HEK293T (cell line): ENCODE results near the gene PDXK.

ENCODE experiments used
- CTCF ChIA-PET: fragments of 350-600 bp; formaldehyde crosslinking; extraction: SDS; loops from one replicate; lab custom pipeline; 2021; ENCODE audit warnings: antibody characterized with exemption, inconsistent platforms; lab: Yijun Ruan, JAX
- POLR2A ChIA-PET: fragments of 350-600 bp; formaldehyde crosslinking; extraction: SDS; loops from one replicate; lab custom pipeline; 2020; ENCODE audit warnings: antibody characterized with exemption, inconsistent platforms; lab: Yijun Ruan, JAX
- DNase-seq: peaks from one replicate; pipeline ENCODE4 v3.0.0; 2012; ENCODE audit warnings: mixed read lengths; ENCODE audit errors: extremely low spot score
- ARNT ChIP-seq: fragments of 450-650 bp; IDR thresholded peaks from 2 replicates; pipeline ENCODE4 v1.6.1; 2017; ENCODE audit warnings: mild to moderate bottlenecking
- BHLHE40 ChIP-seq: fragments of 450-650 bp; IDR thresholded peaks from 2 replicates; pipeline ENCODE4 v1.6.1; 2016; ENCODE audit warnings: mild to moderate bottlenecking, moderate library complexity, borderline replicate concordance
- CTBP1 ChIP-seq: fragments of 450-650 bp; IDR thresholded peaks from 2 replicates; pipeline ENCODE4 v1.6.1; 2016; ENCODE audit warnings: borderline replicate concordance
- ELF4 ChIP-seq: fragments of 450-650 bp; IDR thresholded peaks from 2 replicates; pipeline ENCODE4 v1.6.1; 2017; ENCODE audit warnings: antibody characterized with exemption
- FOXA1 ChIP-seq: fragments of 450-650 bp; IDR thresholded peaks from 2 replicates; pipeline ENCODE4 v1.6.1; 2016; ENCODE audit warnings: mild to moderate bottlenecking
- FOXK2 ChIP-seq: fragments of 450-650 bp; IDR thresholded peaks from 2 replicates; pipeline ENCODE4 v1.6.1; 2016; ENCODE audit warnings: mild to moderate bottlenecking
- FOXM1 ChIP-seq: fragments of 450-650 bp; IDR thresholded peaks from 2 replicates; pipeline ENCODE4 v1.6.1; 2017; ENCODE audit warnings: mild to moderate bottlenecking, borderline replicate concordance
- HDGF ChIP-seq: fragments of 450-650 bp; IDR thresholded peaks from 2 replicates; pipeline ENCODE4 v1.6.1; 2017; ENCODE audit warnings: antibody characterized with exemption, borderline replicate concordance
- L3MBTL2 ChIP-seq: fragments of 450-650 bp; conservative IDR thresholded peaks from 2 replicates; pipeline ENCODE4 v1.6.1; 2016; ENCODE audit warnings: mild to moderate bottlenecking
- LEF1 ChIP-seq: fragments of 450-650 bp; IDR thresholded peaks from 2 replicates; pipeline ENCODE4 v1.6.1; 2017; ENCODE audit warnings: mild to moderate bottlenecking, borderline replicate concordance
- NFRKB ChIP-seq: fragments of 450-650 bp; IDR thresholded peaks from 2 replicates; pipeline ENCODE4 v1.6.1; 2016; ENCODE audit warnings: mild to moderate bottlenecking, moderate library complexity
- SP1 ChIP-seq: fragments of 450-650 bp; IDR thresholded peaks from 2 replicates; pipeline ENCODE4 v1.6.1; 2017
- SUZ12 ChIP-seq: fragments of 450-650 bp; IDR thresholded peaks from 2 replicates; pipeline ENCODE4 v1.6.1; 2016; ENCODE audit warnings: mild to moderate bottlenecking
- TARDBP ChIP-seq: fragments of 450-650 bp; IDR thresholded peaks from 2 replicates; pipeline ENCODE4 v1.6.1; 2016
- ZNF384 ChIP-seq: fragments of 450-650 bp; IDR thresholded peaks from 2 replicates; pipeline ENCODE4 v1.6.1; 2016
- TF ChIP-seq, protein P1 (sequence below): fragments of 450-650 bp; IDR thresholded peaks from 2 replicates; pipeline ENCODE4 v1.6.1; 2016

PDXK gene

DNA sequence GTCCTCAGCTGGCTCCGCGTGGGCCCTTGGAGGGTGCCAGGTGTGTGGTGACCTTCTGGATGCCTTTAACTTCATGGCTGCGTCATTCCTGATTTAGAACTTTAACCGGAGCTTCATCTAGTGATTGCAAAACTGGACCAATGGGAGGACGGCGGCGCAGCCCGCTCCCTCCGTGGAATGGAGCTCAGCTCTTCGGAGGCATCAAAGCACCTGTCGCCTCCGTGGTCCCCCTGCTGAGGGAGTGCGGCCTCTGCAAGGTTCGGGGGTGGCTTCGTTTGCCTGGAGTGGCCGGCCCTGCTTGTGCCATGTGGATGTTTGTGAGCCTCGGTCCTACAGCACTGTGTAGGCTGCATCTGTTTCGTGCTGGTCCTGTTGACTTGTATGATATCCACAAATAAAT, 43.0 kb downstream of the PDXK start:
- CTCF ChIA-PET: interaction anchor here (0.7 kb wide), 1 partner anchor 8 kb away, joined by 3 read pairs; no protein-coding TSS in a partner anchor
- DNase-seq: no peak
- POLR2A ChIA-PET: no interaction called here
- TF ChIP-seq ELF4 (no peak), L3MBTL2 (no peak), SUZ12 (no peak), FOXK2 (no peak)

DNA sequence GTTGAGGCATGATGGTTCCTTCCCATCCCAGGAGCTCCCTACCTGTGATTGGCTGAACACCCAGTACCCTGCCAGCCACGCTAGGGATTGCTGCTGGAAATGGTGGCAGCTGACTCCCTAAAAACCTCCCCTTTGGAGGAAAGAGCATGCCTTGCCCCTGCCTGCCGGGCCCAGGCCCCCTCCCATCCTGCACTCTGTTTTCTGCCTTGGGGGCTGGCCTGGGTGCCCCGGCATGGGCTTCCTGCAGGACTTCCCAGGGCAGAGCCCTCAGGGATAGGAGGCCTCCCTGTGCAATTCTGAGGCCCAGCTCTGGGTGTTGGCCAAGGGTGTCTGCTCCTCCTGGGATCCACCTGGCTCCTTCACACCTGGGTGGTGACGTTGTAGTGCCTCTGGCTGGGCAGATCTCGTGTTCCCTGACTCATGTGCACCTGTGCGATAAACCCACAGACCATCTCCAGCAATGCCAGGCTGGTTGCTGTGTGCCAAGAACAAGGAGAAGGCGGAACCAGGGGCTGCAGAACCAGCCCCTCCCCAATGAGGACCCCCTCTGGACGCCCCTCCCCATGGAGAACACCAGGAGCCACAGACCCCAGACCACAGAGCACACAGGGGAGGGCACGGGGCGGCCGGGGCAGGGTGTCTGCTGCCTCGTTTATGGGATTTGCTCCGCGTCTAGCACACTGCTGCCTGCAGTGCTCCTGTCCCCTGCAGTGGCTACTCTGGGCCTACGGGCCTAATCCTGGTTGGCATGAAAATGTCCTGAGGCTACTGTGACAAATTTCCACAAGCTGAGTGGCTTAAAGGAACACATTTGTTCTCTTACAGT, 43.6 kb downstream of the PDXK start:
- POLR2A ChIA-PET: no interaction called here
- no peak for TF ChIP-seq CTBP1
- no peak for TF ChIP-seq ZNF384
- TF ChIP-seq ARNT: no peak
- TF ChIP-seq FOXM1: no peak
- TF ChIP-seq SUZ12: no peak
- TF ChIP-seq BHLHE40: no peak
- no peak for TF ChIP-seq TARDBP
- no peak for TF ChIP-seq L3MBTL2
- TF ChIP-seq SP1: no peak
- TF ChIP-seq ELF4: no peak
- TF ChIP-seq FOXK2: no peak
- TF ChIP-seq FOXA1: no peak
- no peak for TF ChIP-seq NFRKB
- DNase-seq: no peak
- CTCF ChIA-PET: no interaction called here

DNA sequence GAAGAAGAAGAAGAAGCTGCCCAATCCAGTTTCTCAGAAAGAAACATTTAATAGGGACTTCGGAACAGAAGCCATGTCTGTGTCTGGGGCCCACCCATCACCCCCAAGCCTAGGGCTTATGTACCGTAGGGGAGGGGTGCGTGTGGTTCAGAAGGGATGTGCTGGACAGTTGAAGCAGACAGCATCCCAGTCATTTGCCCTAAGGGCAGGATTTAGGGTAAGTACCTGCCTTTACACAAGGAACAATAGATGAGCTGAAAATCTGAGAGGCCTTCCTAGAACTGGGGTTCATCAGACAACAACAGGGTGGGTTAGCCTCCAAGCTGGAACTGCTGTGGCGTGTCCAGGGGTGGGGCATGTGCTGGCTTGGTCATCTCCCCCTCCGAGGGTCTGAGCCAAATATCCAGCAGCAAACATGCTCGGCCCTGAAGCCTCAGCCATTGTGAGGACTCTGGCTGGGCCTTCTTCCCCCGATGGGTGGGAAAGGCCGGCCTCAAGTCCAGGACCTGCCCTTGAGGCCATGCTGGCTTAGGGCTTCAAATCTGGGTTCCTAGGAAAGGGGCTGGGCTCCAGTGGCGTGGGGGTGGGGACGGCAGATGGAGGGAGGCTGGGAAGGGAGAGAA, 45.1 kb downstream of the PDXK start:
- POLR2A ChIA-PET: no interaction called here
- DNase-seq: no peak
- CTCF ChIA-PET: no interaction called here
- TF ChIP-seq SP1 (no peak), L3MBTL2 (no peak)
- TF ChIP-seq, protein P1, sequence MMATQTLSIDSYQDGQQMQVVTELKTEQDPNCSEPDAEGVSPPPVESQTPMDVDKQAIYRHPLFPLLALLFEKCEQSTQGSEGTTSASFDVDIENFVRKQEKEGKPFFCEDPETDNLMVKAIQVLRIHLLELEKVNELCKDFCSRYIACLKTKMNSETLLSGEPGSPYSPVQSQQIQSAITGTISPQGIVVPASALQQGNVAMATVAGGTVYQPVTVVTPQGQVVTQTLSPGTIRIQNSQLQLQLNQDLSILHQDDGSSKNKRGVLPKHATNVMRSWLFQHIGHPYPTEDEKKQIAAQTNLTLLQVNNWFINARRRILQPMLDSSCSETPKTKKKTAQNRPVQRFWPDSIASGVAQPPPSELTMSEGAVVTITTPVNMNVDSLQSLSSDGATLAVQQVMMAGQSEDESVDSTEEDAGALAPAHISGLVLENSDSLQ: no peak

DNA sequence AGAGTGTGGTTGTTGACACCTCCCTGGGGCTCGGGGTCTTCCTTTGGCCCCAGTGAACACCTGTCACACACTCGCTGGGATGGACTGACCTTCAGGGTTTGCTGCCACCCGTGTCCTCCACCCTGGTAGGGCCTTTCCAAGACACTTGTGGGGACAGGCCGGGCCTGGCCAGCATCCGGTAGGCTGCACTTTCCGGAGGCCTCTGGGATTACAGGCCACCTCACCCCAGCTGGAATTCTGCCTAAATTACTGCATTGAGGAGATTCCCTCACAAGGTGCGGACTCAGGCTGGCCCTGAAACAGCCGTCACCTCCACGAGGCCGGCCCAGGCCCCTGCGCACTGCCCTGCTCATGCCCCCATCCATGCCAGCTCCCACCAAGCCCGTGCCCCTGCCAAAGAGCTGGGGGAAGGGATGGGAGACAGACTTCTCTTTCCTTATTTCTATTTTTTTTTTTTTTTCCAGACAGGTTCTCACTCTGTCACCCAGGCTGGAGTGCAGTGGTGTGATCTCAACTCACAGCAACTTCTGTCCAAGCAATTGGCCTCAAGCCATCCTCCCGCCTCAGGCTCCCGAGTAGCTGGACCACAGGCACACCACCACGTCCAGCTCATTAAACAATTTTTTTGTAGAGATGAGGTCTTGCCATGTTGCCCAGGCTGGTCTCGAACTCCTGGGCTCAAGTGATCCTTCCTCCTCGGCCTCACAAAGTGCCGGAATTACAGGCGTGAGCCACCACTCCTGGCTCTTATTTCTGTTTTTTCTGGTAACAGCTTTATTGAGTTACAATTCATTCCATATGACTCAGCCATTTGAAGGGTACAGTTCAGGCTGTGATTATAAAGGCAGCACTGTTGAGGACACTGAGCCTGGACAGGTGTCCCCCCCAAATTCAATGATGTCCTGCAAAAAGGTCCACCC, 45.9 kb downstream of the PDXK start:
- TF ChIP-seq FOXM1 (no peak), ELF4 (no peak), FOXK2 (no peak), SUZ12 (no peak), FOXA1 (no peak), SP1 (no peak), LEF1 (no peak), CTBP1 (no peak)
- CTCF ChIA-PET: no interaction called here
- POLR2A ChIA-PET: no interaction called here
- no peak for DNase-seq

DNA sequence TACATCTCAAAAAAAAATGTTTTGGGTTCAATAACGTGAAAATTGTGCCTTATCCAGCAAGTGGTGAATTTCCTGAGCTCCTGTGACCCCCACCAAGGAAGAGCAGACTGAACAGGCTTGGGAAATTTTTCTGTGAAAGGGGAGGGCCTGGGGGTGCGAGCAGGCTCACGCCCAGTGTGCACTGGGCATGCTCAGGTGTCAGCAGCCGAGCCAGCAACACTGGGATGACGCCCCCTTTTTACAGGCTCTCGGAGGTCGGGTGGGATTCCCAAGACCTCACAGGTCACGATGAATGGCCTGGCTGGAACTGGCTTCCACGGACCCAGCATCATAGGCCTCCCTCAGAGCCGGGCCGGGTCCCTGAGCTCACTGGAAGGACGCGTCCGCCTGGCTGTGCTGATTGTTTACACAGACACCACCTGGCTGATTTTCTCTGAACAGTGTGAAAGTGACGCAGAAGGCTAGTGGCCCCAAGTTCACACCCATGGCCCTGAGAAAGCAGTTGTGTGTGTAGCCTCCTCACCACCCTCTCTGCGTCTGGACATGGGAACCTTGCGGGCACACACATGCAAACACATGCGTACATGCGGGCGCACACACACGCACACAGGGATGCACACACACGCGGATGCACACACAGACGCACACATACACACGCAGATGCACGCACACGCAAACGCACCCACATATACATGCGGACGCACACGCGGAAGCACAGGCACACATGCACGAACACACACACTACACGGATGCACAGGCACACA, 48.0 kb downstream of the PDXK start:
- TF ChIP-seq LEF1 (no peak), TARDBP (0 out of 2 replicates have a peak, but pooled peaks have one; percentile 6)
- DNase-seq: no peak
- CTCF ChIA-PET: no interaction called here
- POLR2A ChIA-PET: no interaction called here

DNA sequence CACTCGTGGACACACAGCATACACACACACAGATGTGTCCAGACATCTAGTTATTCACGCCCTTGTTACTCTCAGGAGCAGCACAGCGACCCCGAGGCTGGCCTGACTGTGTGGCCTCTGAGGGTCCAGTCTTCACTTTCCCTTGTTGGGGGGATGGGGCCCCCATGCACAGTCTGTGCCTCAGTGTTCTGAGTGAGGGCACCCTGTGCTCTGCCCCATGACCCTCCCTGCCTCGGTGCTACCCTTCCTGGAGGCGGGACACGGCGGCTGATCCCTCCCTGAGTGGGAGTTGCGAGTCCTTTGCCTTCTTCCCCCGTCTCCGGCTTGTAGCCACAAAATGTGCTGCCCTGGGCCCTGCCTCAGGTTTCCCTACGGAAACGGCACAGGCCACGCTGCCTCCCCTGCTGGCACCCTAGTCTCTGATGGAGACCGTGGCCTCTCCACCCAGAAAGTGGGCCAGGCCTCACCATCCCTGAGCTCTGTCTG, 48.6 kb downstream of the PDXK start:
- no peak for TF ChIP-seq FOXA1
- no peak for TF ChIP-seq FOXK2
- TF ChIP-seq FOXM1: no peak
- TF ChIP-seq ZNF384: no peak
- TF ChIP-seq BHLHE40: no peak
- no peak for TF ChIP-seq NFRKB
- TF ChIP-seq ELF4: no peak
- no peak for TF ChIP-seq HDGF
- TF ChIP-seq CTBP1: no peak
- TF ChIP-seq SP1: no peak
- TF ChIP-seq LEF1: no peak
- no peak for TF ChIP-seq SUZ12
- TF ChIP-seq ARNT: no peak
- no peak for TF ChIP-seq L3MBTL2
- TF ChIP-seq, protein P1: no peak
- TF ChIP-seq TARDBP: no peak
- no peak for DNase-seq
- ChIA-PET POLR2A (no interaction called here), CTCF (no interaction called here)
